Fibroblast of skin of left quadriceps (primary cell): ENCODE data around the gene ATG4D.
"Not testable (repeated sequence)": the region's sequence is repeated elsewhere in the genome, so short reads cannot be mapped to it uniquely, and the experiment has no call there.

Experiments used
- DNase-seq, 2 experiments: peaks; one replicate each; pipeline ENCODE4 v3.0.0-alpha.2; 2013; ENCODE audit warnings: low read depth in 2 of 2

ATG4D gene

DNA sequence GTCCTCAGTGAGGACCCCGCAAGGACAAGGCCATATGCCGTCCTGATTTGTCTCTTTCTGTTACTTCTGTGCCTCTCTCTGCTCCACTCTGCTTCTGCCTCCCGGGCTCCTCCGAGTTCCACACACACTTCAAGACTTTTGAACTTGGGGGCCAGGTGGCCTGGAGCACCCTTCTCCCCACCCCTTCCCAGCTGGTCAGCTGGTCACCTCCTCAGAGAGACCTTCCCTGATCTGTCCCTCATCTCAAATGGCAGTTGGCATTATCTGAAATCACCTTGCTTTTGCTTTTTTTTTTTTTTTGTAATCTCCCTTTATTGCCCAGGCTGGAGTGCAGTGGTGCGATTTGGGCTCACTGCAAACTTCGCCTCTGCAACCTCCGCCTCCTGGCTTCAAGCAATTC lies 24.3 kb upstream of the ATG4D start:
- DNase-seq, result no peak

DNA sequence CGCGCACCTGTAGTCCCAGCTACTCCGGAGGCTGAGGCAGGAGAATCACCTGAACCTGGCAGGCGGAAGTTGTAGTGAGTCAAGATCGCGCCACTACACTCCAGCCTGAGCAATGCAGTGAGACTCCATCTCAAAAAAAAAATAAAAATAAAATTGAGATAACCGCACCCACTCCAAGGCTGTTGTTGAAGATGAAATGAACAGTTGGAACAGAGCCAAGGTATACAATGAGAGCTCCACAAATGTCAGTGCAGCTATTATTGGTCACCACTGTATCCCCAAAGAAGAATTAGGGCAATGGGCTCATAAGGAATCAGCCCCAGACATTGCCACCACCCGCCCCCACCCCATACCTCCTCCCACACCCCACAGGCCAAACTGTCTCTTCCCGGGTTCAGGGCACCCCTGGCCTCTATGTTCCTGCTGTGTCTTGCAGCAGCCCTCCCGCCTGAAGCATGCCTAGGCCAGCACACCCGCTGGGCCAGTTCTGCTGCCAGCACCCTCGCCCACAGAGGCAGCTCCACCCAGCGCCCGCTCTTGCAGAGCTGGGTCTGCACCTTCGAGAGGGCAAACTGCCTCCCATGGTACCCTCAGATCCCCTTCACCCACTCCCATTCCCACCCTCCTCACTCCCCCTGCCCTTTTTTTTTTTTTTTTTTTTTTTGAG lies 22.9 kb upstream of the ATG4D start:
- DNase-seq, result no peak

DNA sequence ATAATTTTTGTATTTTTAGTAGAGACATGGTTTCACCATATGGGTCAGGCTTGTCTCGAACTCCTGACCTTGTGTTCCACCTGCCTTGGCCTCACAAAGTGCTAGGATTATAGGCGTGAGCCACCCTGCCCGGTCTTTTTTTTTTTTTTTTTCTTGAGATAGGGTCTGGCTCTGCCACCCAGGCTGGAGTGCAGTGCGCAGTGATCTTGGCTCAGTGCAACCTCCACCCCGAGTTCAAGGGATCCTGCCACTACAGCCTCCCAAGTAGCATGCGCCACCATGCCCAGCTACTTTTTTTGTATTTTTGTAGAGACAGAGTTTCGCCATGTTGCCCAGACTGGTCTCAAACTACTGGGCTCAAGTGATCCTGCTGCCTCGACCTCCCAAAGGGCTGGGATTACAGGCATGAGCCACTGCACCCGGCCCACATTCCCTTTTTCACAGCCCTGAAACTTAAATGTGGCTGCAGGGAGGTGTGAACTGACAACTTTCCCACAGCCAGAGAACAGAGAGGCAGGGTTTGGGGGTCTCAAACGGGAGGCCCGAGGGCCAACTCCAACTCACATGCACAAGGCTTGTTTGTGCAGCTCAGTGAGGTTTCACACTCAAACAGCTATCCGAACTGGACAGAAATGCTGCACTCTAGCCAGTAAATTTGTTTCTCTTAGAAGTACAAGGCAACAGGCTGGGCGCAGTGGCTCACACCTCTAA lies 22.1 kb upstream of the ATG4D start:
- DNase-seq, result no peak

DNA sequence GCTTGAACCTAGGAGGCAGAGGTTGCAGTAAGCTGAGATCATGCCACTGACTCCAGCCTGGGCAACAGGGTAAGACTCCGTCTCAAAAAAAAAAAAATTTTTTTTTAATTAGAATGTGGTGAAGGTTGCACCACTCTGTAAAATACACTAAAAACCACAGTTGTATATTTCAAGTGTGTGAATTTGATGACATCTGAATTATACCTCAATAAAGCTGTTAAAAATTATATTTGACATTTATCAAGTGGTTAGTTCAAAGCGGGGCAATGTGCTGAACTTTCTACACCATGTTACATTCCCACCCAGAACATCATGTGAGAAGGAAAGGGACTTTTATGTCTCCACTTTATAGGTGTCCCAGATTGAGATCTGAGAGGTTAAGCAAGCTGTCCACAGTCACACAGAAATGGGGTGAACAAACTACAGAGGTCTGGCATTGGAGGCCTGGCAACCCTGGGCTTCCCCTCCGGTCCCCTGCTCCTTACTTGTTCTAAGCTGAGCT lies 20.5 kb upstream of the ATG4D start:
- no peak for DNase-seq

DNA sequence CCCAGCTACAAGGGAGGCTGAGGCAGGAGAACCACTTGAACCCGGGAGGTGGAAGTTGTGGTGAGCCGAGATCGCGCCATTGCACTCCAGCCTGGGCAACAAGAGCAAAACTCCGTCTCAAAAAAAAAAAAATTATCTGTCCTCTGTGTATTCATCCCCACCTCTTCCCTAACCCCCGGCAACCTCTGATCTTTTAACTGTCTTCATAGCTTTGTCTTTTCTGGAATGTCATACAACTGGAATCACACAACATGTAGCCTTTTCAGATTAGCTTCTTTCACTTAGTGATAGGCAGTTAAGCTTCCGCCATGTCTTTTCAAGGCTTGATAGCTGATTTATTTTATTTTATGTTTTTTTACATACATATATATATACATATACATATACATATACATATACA lies 18.1 kb upstream of the ATG4D start:
- DNase-seq, result no peak

DNA sequence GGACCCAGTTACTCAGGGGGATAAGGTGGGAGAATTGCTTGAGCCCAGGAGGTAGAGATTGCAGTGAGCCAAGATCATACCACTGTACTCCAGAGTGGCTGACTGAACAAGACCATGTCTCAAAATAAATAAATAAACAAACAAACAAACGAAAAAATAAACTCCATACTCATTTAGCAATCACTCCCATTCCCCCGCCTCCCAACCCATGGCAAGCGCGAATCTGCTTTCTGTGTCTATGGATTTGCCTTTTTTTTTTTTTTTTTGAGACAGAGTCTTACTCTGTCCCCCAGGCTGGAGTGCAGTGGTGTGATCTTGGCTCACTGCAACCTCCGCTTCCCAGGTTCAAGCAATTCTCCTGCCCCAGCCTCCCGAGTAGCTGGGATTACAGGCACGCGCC lies 16.8 kb upstream of the ATG4D start:
- not testable (repeated sequence) for DNase-seq

DNA sequence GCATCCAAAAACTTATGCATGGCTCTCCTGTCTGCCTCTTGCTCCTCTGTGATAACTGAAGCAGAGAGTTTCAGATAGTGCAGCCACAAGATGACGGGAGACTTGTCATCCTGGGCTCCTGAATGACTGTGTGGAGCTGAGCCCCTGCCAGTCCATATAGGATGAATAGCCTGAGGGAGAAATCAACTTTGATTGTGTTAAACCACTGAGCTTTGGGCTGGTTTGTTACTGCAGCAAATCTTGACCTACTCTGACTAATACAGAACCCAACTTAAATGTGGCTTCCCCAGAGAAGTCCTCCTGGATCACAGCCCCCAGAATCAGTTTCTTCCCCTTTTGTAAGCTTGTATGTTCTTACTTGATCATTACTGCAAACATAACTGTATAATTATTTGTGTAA lies 11.2 kb upstream of the ATG4D start:
- no peak for DNase-seq

DNA sequence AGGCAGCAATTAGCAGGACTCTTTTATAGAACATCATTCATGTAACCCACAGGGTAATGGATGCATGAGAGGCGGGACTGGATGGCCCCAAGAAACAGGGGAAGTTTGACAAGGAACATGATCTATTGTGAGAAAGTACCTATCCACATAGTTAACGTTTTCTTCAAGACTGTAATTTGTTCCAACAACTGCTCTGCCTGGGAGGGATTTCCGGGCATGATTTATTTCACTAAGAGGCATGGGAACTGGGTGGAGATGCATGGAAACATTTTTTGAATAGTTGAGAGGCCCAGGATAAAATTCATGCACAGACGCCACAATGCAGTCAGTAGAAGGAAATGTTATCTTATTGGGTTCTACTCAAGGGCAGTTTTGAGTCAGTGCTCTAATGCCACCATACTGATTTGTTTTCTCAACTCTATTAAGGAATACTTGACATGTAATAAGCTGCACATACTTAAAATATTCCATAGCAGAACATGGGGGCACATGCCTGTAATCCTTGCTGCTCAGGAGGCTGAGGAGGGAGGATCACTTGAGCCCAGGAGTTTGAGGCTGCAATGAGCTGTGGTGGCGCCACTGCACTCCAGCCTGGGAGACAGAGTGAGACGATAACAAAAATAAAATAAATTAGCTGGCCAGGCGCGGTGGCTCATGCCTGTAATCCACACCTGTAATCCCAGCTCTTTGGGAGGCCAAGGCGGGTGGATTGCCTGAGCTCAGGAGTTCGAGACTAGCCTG lies 9.9 kb upstream of the ATG4D start:
- DNase-seq, result peak; percentile 71 to 72

DNA sequence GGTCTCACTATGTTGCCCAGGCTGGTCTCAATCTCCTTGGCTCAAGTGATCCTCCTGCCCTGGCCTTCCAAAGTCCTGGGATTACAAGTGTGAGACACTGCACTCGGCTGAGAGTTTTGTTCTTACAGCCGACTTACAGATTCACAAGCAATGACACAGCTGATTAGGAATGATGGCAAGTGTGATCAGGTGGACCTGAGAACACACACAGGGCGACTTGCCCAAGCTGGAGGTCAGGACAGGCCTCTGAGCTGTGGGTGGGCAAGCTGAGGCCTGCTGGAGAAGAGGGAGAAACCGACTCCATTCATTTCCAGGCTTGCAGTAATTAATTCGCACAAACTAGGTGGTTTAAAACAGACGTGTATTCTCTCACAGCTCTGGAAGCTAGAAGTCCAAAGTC lies 8.1 kb upstream of the ATG4D start:
- no peak for DNase-seq

DNA sequence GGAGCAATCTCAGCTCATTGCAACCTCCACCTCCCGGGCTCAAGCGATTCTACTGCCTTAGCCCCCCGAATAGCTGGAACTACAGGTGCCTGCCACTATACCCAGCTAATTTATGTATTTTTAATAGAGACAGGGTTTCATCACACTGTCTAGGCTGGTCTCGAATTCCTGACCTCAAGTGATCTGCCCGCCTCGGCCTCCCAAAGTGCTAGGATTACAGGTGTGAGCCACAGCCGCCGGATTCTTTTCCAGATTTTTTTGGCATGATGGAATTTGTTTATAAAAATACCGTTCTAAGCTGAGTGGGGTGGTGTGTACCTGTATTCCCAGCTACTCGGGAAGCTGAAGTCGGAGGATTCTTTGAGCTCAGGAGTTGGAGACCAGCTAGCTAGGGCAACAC lies 6.0 kb upstream of the ATG4D start:
- DNase-seq, result no peak

DNA sequence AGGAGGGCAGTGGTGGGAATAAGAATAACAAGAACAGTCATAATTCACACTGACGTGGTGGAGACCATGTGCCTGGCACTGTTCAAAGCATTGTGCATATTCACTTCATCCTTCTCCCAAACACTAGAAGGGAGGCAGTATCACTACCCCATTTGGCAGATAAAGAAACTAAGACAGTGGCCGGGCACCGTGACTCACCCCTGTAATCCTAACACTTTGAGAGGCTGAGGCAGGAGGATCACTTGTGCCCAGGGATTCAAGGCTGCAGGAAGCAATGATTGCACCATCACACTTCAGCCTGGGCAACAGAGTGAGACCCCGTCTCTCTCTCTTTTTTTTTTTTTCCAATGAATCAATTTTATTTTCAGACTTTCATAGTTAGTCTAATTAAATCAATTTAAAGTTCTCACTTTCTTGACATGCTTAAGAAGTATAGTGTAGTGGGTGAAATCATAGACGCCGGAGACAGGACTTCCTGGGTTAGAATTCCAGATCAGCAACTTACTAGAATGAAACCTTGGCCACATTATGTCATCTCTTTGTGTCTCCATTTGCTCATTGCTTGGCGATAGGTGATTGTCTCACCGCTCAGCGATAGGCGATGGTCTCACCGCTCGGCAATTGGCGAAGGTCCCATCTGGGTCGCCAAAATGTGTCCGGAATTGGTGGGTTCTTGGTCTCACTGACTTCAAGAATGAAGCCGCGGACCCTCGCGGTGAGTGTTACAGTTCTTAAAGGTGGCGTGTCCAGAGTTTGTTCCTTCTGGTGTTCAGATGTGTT lies 5.3 kb upstream of the ATG4D start:
- no peak for DNase-seq

DNA sequence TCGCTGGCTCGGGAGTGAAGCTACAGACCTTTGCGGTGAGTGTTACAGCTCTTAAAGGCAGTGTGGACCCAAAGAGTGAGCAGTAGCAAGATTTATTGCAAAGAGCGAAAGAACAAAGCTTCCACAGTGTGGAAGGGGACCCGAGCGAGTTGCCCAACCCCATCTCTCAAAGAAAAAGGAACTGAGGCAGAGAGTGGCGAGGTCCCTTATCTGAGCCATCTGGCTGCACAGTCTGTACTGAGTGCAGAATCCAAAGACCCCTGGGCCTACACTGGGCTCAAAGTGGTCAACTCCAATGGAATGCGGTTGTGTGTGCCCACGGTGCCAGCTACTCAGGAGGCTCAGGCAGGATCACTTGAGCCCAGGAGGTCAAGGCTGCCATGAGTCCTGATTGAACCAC lies 4.7 kb upstream of the ATG4D start:
- DNase-seq, result not testable (repeated sequence)

DNA sequence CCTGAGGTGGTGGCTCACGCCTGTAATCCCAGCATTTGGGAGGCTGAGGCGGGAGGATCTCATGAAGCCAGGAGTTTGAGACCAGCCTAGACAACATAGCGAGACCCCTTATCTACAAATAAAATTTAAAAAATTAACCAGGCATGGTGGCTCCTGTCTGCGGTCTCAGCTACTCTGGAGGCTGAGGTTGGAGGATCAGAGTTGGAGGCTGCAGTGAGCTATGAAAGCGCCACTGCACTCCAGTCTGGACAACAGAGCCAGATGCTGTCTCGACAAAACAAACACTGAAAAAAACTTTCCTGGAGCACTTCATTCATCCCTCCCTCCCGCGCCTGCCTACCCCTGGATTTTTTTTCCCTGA lies 665 bp upstream of the ATG4D start:
- DNase-seq, result no peak

DNA sequence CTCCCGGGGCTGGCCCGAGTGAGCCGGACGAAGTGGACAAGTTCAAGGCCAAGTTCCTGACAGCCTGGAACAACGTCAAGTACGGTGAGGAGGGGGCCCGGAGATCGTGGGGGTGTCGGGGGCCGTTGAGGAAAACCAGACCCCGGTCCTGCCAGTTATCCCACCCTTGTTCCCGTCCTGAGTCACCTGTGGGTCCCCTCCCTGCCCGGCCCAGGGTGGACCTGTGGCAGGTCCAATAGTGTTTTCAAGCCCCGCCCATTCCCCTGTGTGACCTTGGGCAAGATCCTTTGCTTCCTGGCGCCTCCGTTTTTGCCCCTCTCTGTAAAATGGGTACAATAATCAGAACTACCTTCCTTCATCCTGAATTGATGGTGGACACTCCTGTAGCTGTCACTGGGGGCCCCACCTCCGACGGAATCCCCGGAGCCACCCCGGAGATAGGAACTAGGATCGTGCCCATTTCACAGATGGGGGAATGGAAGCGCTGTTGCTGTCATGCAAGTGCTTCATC lies 593 bp downstream of the ATG4D start:
- DNase-seq, result no peak

DNA sequence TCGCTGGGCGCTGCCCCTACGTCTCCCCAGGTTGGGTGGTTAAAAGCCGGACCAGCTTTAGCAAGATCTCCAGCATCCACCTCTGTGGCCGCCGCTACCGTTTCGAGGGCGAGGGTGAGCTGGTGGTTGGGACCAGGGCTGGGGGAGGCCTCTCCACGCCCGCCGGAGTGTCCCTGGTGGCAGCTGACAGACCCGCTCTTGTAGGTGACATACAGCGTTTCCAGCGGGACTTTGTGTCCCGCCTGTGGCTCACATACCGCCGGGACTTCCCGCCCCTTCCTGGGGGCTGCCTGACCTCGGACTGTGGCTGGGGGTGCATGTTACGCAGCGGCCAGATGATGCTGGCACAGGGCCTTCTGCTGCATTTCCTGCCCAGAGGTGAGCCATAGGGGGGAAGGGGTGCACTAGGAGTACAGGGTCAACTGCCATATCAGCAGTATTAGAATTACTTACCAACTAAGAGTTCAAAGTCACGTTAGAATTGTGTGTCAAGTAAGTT lies 1.1 kb downstream of the ATG4D start:
- no peak for DNase-seq

DNA sequence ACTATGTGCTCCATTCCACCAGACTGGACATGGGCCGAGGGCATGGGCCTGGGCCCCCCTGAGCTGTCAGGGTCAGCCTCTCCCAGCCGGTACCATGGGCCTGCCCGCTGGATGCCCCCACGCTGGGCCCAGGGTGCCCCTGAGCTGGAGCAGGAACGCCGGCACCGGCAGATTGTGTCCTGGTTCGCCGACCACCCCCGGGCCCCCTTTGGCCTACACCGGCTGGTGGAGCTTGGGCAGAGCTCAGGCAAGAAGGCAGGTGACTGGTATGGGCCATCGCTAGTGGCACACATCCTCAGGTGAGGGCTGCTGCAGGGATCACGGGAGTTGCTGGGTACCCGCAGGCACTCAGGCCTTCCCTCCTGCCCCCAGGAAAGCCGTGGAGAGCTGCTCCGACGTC lies 3.1 kb downstream of the ATG4D start:
- no peak for DNase-seq

DNA sequence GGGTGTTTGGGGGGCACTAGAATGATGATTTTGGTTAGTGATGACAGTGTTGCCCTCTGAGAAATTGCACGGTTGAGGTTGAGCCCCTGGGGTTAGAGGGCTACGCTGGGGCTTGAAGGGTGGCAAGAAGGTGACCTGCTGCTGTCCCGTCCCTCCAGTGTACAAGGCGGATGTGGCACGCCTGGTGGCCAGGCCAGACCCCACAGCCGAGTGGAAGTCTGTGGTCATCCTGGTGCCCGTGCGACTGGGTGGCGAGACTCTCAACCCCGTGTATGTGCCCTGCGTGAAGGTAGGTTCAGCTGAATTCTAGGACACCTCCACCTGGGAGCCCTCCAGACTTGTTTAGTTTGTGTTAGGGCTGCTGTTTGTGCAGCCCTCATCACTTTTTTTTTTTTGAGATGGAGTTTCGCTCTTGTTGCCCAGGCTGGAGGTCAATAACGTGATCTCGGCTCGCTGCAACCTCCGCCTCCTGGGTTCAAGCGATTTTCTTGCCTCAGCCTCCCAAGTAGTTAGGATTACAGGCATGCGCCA lies 5.1 kb downstream of the ATG4D start:
- DNase-seq, result no peak

DNA sequence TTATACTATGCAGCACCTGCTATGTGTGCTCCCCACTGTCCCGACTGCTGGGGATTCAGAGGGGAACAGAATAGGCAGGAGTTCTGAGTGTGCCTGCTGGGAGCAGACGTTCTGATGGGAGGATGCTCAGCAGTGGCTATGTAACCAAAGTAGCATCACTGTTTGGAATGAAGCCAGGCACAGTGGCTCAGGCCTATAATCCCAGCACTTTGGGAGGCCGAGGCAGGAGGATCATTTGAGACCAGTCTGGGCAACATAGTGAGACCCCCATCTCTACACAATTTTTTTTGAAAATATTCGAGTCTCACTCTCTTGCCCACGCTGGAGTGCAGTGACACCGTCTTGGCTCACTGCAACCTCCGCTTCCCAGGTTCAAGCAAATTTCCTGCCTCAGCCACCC lies 6.0 kb downstream of the ATG4D start:
- DNase-seq, result no peak

DNA sequence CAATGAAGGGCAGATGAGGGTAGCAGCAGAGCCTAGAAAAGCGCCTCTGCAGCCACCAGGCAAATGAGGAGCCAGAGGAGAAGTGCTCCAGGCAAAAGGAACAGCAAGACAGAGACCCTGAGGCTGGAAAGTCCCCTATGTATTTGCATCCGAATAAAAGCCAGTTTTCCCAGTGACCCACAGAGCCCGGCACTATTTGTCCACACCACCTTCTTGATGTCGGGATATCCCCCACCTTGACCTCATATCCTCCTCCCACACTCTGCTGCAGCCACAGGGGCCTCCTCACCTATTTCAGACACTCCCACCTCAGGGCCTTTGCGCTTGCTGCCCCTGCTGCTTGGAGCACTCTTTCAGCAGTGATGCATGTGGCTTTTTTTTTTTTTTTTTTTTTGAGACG lies 6.6 kb downstream of the ATG4D start:
- DNase-seq, result no peak

DNA sequence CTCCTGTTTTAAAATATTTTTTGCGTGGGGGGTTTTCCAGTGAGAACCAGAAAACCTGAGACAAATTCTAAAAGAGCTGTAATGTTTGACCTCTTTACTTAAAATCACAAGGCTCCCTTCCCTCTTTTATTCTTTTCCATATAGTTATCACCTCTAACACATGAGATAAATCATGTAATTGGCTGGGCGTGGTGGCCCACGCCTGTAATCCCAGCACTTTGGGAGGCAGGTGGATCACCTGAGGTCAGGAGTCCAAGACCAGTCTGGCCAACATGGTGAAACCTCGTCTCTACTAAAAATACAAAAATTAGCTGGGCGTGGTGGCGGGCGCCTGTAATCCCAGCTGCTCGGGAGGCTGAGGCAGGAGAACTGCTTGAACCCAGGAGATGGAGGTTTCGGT lies 7.3 kb downstream of the ATG4D start:
- DNase-seq, result not testable (repeated sequence)

DNA sequence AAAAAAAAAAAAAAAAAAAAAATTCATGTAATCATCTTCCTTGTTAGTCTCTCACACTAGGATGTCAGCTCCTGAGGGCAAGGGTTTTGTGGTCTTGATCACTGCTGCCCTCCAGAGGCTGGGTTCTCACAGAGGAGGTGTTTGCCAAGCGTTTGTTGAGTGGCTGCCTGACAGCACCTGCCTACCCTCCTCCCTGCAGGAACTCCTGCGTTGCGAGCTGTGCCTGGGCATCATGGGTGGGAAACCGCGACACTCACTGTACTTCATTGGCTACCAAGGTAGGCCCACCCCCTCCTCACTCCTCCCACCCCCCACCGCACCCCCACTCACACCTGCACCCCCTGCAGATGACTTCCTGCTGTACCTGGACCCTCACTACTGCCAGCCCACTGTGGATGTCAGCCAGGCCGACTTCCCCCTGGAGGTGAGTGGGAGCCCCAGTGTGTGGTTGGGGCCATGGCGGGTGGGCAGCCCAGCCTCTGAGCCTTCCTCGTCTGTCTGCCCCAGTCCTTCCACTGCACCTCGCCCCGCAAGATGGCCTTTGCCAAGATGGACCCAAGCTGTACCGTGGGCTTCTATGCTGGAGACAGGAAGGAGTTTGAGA lies 8.1 kb downstream of the ATG4D start:
- DNase-seq, result no peak
